HG02943 (cell line): ENCODE data around the gene PPP1R1A.

Experiments used
- ATAC-seq: cut with Tn5 transposase; IDR thresholded peaks from one replicate; pipeline ENCODE4 v1.9.1; 2021; ENCODE audit warnings: mild to moderate bottlenecking, low read depth, moderate library complexity; ENCODE audit not compliant: unreplicated experiment

The PPP1R1A gene

GRCh38 chr12:54604436-54604835 lies 16.0 kb upstream of the PPP1R1A start:
- ATAC-seq = no peak

GRCh38 chr12:54603872-54604271 lies 15.4 kb upstream of the PPP1R1A start:
- ATAC-seq = no peak

- no peak for ATAC-seq
Observed at GRCh38 chr12:54603173-54603814, 14.8 kb upstream of the PPP1R1A start.

GRCh38 chr12:54602661-54603060 lies 14.2 kb upstream of the PPP1R1A start:
- no peak for ATAC-seq

- no peak for ATAC-seq
Observed at GRCh38 chr12:54601841-54602240, 13.4 kb upstream of the PPP1R1A start.

GRCh38 chr12:54598970-54599369 lies 10.5 kb upstream of the PPP1R1A start:
- no peak for ATAC-seq

- ATAC-seq = no peak
Observed at GRCh38 chr12:54596526-54596946, 8.1 kb upstream of the PPP1R1A start.

GRCh38 chr12:54595471-54595870 lies 7.0 kb upstream of the PPP1R1A start:
- no peak for ATAC-seq

GRCh38 chr12:54593725-54594124 lies 5.3 kb upstream of the PPP1R1A start:
- ATAC-seq = no peak

- ATAC-seq = no peak
Observed at GRCh38 chr12:54593135-54593534, 4.7 kb upstream of the PPP1R1A start.

- ATAC-seq = no peak
Observed at GRCh38 chr12:54592316-54592715, 3.9 kb upstream of the PPP1R1A start.

- no peak for ATAC-seq
Observed at GRCh38 chr12:54590978-54591591, 2.6 kb upstream of the PPP1R1A start.

- ATAC-seq = no peak
Observed at GRCh38 chr12:54589964-54590363, 1.5 kb upstream of the PPP1R1A start.

- ATAC-seq = no peak
Observed at GRCh38 chr12:54588890-54589267, 420 bp upstream of the PPP1R1A start.

GRCh38 chr12:54587315-54587873 lies 1.1 kb downstream of the PPP1R1A start:
- no peak for ATAC-seq

GRCh38 chr12:54586620-54587019 lies 1.8 kb downstream of the PPP1R1A start:
- ATAC-seq = no peak

- no peak for ATAC-seq
Observed at GRCh38 chr12:54585243-54585642, 3.2 kb downstream of the PPP1R1A start.

GRCh38 chr12:54584128-54584527 lies 4.3 kb downstream of the PPP1R1A start:
- ATAC-seq = no peak

- no peak for ATAC-seq
Observed at GRCh38 chr12:54583726-54584125, 4.7 kb downstream of the PPP1R1A start.

GRCh38 chr12:54581412-54581811 lies 7.0 kb downstream of the PPP1R1A start:
- no peak for ATAC-seq

- peak; percentile 89 for ATAC-seq
Observed at GRCh38 chr12:54579696-54580333, 8.6 kb downstream of the PPP1R1A start.

- no peak for ATAC-seq
Observed at GRCh38 chr12:54579258-54579657, 9.2 kb downstream of the PPP1R1A start.
